CD4-positive, alpha-beta T cell treated with Interleukin-17A for 4 hours (primary cell): ENCODE data around the gene MCL1.
"Not testable (repeated sequence)": the region's sequence is repeated elsewhere in the genome, so short reads cannot be mapped to it uniquely, and the experiment has no call there.

Source experiments
- DNase-seq: peaks from one replicate; pipeline ENCODE4 v3.0.0-alpha.2; 2020; ENCODE audit warnings: mixed read lengths

MCL1 gene

DNA sequence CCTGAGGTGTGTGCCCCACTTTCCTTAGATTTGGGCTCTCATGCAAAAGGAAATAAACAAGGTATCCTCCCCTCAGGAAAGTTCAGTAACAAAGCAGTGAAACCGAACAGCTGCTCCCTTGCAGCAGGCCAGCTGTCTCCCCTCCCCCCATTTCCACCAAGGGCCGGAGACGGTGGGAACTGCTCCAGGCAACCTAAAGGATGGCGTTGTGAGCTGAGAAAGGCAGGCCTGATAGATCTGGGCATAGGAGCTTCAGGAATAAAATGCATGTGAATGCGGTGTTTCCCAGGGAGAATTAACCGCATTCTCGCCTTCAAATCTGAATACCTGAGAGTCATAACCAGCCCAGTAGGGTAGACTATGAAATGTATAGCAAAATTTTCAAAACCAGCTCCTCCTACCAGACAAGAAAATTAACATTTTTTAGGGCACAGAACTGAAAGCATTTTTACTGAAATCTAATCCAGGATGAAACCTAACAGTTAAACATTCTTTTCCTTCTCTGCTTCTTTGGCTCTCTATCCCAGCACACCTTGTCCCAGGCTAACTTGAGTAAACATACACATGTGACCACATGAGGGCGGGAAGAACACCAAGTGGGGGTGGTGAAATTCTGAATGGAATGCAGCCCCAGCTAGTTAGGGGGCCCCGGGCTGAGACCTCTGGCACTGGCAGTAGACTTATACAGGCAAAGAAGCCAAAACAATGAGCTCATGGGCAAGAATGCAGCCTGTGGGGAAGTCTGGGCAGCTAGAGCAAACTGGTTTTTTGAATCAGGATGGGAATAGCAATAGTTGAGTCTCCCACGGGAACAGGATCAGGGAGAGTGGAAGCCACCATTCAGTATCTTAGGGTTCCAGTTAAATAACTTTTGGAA, 11.5 kb downstream of the MCL1 start:
- DNase-seq: peak; percentile 50

DNA sequence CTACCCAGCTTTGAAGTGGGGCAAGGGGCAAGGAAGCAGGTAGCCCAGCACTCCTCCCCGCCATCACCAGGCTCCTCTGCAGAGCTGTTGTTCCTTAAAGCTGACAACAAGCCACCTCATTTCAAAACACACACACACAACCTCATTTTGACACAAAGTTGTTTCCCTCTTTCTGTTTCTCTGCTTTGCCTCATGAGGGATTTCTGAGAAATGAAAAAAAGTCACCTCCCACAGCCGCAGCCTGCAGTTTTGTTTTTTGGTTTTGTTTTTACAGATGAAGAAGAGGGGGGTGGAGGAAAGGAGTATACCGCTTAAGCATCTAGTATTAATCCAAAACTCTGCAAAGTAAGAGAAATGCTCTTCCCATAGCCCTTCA, 12.1 kb downstream of the MCL1 start:
- peak; percentile 53 for DNase-seq

DNA sequence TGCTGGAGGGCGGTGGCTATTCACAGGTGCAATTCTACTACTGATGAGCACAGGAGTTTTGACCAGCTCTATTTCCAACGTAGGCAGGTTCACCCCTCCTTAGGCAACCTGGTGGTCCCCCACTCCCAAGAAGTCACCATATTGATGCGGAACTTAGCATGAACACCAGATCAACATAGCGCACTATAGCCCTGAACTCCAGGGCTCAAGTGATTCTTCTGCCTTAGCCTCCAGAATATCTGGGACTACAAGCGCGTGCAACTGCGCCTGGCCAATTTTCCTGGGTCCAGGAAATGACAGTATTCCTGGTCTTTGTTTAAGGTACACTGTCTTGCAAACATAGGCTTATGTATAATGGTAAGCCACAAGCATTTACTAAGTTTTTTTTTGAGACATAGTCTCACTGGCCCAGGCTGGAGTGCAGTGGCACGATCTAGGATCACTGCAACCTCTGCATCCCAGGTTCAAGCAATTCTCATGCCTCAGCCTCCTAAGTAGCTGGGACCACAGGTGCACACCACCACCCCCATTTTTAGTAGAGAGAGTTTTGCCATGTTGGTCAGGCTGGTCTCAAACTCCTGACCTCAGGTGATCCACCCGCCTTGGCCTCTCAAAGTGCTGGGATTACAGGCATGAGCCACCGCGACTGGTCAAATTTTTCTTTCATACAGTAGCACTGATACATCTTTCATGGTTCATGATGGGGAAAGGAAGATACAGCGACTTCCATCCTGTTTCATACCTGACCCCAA, 12.6 kb downstream of the MCL1 start:
- no peak for DNase-seq

DNA sequence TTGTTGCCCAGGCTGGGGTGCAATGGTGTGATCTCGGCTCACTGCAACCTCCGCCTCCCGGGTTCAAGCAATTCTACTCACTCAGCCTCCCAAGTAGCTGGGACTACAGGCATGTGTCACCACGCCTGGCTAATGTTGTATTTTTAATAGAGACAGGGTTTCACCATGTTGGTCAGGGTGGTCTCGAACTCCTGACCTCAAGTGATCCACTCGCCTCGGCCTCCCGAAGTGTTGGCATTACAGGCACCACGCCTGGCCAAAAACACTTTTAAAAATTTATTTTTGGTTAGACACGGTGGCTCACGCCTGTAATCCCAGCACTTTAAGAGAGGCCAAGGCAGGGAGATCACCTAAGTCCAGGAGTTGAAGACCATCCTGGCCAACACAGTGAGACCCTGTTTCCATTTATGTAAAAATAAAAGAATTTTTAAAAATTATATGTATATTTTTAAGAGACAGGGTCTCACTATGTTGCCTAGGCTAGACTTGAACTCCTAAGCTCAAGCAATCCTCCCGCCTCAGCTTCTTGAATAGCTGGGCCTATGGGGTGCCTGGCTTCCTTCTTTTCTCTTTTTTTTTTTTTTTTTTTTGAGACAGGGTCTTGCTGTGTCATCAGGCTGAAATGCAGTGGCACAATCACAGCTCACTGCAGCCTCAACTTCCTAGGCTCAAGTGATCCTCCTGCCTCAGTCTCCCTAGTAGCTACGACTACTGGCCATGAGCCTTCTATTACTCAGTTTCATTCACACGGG, 14.0 kb downstream of the MCL1 start:
- not testable (repeated sequence) for DNase-seq

DNA sequence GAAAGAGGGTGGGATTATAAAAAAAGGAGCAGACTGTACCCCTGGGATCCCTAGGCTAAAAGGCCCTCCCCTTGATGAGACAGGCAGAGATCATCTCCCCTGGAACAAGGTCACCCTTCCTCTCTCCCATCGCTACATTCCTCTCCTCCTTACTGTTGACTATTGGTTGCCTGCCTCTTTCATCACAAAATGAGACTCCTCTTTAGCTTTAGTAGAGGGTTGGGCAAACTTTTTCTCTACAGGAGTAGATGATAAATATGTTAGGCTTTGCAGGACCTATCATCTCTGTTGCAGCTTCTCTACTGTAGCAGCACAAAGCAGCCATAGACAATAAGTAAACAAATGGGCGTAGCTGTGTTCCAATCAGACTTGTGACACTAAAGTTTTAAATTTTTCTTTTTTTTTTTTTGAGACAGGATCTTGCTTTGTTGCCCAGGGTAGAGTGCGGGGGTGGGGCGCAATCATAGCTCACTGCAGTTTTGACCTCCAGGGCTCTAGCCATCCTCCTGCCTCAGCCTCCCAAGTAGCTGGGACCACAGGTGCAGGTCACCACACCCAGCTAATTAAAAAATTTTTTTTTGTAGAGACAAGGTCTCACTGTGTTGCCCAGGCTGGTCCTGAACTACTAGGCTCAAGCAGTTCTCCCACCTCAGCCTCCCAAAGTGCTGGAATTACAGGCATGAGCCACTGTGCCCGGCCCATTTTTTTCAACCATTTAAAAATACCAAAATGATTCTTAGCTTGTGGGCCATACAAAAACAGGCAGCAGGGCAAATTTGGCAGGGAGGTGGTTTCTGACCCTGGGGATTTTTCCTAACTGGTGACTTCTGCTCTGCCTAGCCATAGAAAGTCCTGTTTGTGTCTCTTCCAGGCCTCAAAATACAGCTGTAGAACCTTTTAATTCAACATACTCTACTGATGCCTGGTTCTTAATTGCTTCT, 15.1 kb downstream of the MCL1 start:
- DNase-seq: peak; percentile 61

DNA sequence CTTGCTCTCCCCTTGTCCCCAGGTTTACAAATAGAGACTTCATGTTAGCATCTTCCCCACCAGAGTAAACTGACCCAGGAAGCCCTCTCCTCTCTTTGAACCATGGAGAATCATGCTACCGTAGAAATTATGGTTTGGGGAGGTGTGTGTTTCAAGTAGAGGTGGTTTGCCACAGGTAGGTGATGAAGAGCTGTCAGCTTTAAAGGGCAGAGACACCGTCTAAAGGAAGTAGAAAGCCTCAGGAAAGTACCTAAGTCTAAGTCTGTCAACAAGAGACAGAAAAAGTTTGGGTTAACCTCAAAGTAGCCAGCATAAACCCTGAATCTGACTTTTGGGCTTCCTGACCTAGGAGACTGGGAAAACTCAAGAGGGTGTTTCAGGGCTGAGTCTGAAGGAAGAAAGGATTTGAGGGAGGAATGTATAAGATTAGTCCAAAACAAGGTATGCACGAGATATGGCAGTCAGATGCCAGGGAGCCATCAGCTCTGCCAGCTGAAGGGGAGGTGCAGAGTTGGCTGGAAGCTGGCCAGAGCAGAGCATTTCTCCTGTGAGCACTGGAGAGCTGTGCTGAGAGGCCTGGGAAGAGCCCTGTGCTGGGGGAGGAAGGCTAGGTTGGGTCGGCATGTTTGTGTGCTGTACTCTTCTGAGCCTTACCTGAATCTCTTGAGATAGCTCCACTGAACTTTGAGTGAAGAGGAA, 15.9 kb downstream of the MCL1 start:
- peak; percentile 65 for DNase-seq

DNA sequence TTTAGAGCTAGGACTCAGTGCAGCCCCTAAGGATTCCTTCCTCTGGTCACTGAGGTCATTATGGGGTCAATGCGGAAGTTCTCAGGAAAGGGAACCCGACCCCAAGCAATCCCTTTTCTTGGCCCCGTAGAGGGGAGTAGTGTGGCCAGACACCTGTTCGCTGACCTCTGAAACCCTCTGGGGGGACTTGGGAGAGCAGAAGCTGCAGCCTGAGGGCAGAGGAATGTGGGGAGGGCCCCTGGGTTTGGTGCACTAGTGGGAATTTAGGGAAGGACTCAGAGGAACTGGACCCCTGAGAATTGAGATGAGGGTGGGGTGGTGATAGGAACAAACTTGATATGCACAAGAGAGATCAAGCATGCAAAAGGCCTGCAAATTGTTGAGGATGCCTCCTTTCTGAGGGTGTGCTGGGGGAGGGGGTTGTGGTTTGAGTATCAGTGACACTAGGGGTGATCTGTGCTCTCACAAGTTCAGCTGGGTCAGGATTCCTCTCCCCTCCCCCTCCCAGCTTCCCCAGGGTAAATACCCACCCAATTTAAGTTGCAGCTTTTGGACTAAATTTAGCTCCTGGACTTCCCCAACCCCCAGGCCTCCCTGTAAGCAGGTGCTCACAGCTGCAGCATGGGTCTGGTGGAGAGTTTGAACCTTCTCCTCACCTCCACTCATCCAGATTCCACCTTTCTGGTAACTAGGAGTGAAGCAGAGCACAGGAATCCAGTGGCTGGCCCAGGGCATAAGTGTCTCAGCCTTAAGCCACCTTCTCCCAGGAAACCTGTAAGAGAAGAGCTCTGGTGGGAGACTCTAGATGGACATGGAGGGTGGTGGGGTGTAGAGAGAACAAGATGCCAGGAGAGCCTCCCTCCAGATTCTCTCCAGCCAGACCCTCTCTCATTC, 16.7 kb downstream of the MCL1 start:
- peak; percentile 79 for DNase-seq

DNA sequence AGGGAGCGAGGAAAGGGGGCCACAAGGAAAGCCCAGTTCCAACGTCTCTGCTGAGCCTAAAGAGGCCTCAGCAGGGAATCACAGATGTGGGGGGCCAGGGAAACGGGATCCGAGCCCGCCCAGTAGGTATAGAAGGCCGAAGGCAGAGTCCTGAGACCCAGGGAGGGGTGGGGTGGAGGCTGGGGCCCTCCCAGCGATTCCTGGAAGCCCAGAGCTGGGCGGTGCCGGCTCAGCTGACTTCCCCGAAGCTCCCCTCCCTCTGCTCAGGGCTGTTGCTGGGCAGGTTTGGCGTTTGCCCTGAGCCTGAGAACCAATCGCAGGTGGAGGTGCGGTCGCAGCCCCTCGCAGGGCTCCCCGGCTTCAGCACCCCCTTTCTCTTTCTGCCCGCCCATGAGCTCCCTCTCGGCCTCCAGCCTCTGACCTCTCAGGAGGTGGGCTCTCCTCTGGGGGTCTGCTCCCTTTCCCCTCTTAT, 17.4 kb downstream of the MCL1 start:
- DNase-seq: peak; percentile 82

DNA sequence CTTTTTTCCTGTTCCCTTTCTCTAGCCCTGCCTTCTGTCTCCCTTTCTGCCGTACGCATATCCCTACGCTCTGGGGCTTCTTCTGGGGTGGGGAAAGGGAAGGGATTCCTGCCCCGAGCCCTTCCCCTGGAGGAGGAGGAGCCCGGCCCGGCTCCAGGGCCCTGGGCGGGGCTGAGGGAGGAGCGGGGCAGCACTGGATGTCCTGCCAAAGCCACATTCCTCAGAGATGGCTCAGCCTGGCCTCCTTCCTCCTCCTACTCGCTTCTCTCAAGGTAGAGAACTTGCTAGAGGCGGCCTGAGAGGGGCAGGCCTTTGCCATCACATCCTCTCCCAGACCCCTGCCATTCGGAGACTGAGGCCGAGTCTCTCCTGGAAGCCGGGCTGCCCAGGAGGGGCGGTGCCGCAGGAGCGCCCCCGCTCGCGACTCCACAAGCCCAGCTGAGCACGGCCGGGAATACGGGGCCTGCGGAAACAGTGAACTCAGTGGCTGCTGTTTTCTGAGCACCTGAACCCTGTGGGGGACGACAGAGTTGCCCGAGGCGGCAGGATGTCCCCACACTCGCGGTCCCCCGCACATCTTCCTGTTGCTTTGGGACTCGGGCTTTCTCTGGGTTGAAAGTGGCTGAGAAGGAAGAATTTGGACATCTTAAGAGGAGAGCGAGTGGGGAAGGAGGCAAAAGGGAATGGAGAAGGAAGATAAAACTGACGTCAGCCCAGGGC, 18.0 kb downstream of the MCL1 start:
- DNase-seq: peak; percentile 67

DNA sequence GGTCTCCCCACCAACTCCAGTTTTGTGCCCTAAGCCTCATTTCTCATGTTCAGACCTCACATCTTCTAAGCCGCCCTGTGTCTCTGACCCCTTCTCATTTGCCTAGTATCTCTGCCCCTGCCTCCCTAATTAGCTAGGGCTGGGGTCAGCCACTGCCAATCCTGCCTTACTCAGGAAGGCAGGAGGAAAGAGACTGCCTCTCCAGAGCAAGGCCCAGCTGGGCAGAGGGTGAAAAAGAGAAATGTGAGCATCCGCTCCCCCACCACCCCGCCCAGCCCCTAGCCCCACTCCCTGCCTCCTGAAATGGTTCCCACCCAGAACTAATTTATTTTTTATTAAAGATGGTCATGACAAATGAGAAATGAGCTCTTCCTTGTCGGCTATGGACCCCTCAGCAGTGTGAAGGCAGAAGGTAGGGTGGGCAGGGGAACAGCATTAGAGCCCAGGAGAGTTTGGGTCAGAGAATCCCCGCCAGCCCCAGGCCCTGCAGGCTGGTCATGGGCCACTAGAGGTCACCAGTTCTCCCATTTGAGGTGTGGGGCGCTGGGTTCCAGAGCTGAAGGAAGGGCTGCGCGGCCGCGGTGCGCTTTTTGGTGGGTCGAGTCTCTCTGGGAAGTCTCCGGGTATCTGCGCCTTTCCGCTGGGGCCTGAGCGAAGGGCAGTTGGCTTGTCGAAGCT, 18.7 kb downstream of the MCL1 start:
- DNase-seq: peak; percentile 89

DNA sequence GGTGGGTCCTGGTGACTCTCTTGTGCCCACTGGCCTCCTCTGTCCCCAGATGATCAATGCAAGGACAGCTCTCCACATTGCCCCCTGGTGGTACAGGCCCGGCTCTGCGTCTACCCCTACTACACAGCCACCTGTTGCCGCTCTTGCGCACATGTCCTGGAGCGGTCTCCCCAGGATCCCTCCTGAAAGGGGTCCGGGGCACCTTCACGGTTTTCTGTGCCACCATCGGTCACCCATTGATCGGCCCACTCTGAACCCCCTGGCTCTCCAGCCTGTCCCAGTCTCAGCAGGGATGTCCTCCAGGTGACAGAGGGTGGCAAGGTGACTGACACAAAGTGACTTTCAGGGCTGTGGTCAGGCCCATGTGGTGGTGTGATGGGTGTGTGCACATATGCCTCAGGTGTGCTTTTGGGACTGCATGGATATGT, 19.4 kb downstream of the MCL1 start:
- DNase-seq: peak; percentile 84

DNA sequence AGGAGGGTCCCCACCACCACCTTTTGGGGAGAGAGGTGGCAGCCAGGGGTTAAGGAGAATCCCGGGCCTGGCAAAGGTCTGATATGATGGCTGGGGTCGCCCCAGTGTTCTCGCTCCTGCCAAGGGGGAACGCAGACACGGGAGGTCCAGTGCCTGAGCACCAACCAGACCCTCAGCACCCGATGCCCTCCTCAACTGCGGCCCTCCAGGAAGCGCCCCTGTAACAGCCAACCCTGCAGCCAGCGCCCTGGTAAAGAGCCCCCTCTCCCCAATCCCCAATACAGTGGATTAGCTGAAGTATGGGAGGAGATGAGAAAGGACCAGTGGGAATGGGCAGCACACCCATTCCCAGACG, 19.8 kb downstream of the MCL1 start:
- no peak for DNase-seq

DNA sequence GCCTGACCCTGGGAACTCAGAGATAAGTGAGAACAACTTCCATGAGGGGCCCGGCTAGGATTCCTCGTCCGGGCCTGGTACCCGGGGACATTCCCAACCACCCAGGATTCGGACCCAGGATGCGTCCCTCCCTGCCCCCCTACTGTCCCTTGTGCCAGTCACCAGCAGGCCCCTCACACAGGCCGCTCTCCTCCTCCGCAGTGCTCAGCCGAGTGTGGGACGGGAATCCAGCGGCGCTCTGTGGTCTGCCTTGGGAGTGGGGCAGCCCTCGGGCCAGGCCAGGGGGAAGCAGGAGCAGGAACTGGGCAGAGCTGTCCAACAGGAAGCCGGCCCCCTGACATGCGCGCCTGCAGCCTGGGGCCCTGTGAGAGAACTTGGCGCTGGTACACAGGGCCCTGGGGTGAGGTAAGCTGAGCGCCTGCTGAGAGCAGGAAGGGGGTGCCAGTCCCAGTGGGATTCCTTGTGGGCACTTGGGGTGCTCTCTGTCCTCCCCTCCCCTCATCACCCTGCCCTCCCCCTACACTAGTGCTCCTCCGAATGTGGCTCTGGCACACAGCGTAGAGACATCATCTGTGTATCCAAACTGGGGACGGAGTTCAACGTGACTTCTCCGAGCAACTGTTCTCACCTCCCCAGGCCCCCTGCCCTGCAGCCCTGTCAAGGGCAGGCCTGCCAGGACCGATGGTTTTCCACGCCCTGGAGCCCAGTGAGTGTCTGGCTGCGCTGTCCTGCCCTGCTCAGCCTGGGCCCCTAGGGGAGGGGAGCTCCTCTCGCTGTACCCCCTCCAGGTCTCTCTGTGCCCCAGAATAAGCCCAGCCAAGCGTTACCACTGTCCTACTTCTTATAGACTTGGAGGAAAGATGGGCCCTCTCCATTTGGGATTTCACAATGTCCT, 20.4 kb downstream of the MCL1 start:
- no peak for DNase-seq

DNA sequence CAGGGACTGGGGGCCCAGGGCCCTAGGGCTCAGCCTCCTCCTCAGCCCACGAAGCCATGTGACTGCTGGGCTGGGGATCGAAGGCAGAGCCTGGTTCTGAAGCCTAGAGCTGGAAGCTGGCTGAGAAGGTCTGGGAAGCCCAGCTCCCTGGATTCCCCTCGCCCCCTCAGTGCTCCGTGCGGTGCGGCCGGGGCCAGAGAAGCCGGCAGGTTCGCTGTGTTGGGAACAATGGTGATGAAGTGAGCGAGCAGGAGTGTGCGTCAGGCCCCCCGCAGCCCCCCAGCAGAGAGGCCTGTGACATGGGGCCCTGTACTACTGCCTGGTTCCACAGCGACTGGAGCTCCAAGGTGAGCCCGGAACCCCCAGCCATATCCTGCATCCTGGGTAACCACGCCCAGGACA, 21.1 kb downstream of the MCL1 start:
- no peak for DNase-seq

DNA sequence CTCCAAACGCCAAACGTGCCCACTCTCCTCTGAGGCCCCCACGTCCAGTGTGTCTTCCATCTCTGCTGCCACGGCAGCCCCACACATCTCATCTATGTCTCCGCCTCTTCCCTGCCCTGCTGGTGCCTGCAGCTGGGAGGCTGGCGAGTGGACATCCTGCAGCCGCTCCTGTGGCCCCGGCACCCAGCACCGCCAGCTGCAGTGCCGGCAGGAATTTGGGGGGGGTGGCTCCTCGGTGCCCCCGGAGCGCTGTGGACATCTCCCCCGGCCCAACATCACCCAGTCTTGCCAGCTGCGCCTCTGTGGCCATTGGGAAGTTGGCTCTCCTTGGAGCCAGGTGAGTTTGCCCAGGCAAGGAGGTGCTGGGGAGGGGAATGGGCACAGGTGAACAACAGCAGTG, 21.6 kb downstream of the MCL1 start:
- no peak for DNase-seq

DNA sequence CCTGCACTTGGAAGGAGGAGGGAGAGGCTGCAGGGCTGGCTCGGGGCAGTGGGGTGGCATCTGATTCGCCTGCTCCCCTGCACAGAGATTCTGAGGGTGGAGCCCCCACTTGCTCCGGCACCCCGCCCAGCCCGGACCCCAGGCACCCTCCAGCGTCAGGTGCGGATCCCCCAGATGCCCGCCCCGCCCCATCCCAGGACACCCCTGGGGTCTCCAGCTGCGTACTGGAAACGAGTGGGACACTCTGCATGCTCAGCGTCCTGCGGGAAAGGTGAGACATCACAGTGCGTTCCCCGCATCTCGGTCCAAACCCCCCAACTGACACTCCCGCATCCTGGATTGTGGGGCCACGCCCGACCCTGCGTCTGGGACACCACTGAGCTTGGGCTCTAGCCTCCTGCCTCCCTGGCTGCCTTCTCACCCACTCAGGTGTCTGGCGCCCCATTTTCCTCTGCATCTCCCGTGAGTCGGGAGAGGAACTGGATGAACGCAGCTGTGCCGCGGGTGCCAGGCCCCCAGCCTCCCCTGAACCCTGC, 22.3 kb downstream of the MCL1 start:
- no peak for DNase-seq

DNA sequence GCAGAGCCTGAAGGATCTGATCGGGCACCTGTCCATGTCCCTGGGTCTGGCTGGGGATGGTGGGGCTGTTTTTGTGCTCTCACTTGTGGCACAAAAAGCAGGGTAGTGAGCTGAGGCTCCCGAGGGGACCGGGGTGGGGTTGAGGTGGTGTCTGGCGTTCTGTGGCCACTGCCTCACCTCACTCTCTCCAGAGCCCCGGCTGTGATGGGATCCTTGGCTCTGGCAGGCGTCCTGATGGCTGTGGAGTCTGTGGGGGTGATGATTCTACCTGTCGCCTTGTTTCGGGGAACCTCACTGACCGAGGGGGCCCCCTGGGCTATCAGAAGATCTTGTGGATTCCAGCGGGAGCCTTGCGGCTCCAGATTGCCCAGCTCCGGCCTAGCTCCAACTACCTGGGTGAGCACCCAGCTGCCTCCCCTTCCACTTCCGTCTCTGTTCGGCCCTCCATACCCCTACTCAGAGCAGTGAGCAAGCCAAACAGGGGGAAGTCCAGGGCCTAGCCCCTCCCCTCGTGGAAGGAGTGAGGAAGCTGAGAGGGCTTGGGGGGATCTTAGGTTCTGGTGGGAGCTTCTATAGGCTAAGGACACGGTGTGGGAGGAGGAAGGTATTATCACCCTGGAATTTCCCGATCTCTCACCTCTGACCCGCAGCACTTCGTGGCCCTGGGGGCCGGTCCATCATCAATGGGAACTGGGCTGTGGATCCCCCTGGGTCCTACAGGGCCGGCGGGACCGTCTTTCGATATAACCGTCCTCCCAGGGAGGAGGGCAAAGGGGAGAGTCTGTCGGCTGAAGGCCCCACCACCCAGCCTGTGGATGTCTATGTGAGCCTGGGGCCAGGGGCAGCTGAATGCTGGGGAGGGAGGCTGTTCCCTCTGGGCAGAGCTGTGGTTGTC, 23.2 kb downstream of the MCL1 start:
- DNase-seq: no peak
